Cardiac muscle cell (in vitro differentiated cells and primary cell): ENCODE results near the gene GRIK5. TPM values are rescaled to one million over a fixed set of nuclear protein-coding genes. Genes with fewer than 3 reads are reported as not detected.
A peak's percentile ranks its signal among the peaks of the same experiment; 100 is the strongest.

Source experiments
- DNase-seq, 2 donors: peaks; one replicate each; pipeline versions ENCODE4 v3.0.0 to v3.0.0-alpha.2; 2010 to 2017; ENCODE audit warnings: low read depth in 1 of 2, low spot score in 1 of 2
- H3K27ac ChIP-seq: fragments of 200-600 bp; sonication (generic); 2 replicates; pipeline ENCODE4 v1.5.1; 2016
- H3K27me3 ChIP-seq: fragments of 200-600 bp; sonication (generic); 2 replicates; pipeline ENCODE4 v1.6.0; 2016; ENCODE audit warnings: control low read depth
- H3K36me3 ChIP-seq: fragments of 200-600 bp; sonication (generic); 2 replicates; pipeline ENCODE4 v1.5.1; 2016; ENCODE audit warnings: control low read depth
- H3K4me1 ChIP-seq: fragments of 200-600 bp; sonication (generic); 2 replicates; pipeline ENCODE4 v1.8.1; 2017; ENCODE audit warnings: low read depth, mild to moderate bottlenecking, mixed run types
- H3K4me3 ChIP-seq: fragments of 200-600 bp; sonication (generic); 2 replicates; pipeline ENCODE4 v1.5.1; 2016; ENCODE audit warnings: mild to moderate bottlenecking
- H3K9me3 ChIP-seq: fragments of 200-600 bp; sonication (generic); 2 replicates; pipeline ENCODE4 v1.5.1; 2017; ENCODE audit warnings: low read depth, mild to moderate bottlenecking, control low read depth
- CTCF ChIP-seq: IDR thresholded peaks from 2 replicates; pipeline ENCODE4 v1.5.1; 2012; ENCODE audit warnings: low read depth, mild to moderate bottlenecking, low read length
- polyA plus RNA-seq: library from polyadenylated mRNA; unstranded; fragments of >200 nt; fragmentation: Nextera tagmentation; extraction: Ambion mirVana; gene quantifications from 2 replicates; pipeline ENCODE4 v1.2.1, GENCODE V29; 2016
- total RNA-seq: library from RNA; depleted of rRNA; stranded (reverse); fragments of >200 nt; gene quantifications from 2 replicates; pipeline ENCODE4 v1.2.3, GENCODE V29; 2016

GRIK5 gene
- total and polyA plus RNA-seq, 2 experiments from 2014 or later: 3.4 to 11.8 TPM

GRCh38 chr19:42078058-42078457 lies 8.1 kb upstream of the GRIK5 start:
- H3K4me3 ChIP-seq: no peak overlapping the region

DNA sequence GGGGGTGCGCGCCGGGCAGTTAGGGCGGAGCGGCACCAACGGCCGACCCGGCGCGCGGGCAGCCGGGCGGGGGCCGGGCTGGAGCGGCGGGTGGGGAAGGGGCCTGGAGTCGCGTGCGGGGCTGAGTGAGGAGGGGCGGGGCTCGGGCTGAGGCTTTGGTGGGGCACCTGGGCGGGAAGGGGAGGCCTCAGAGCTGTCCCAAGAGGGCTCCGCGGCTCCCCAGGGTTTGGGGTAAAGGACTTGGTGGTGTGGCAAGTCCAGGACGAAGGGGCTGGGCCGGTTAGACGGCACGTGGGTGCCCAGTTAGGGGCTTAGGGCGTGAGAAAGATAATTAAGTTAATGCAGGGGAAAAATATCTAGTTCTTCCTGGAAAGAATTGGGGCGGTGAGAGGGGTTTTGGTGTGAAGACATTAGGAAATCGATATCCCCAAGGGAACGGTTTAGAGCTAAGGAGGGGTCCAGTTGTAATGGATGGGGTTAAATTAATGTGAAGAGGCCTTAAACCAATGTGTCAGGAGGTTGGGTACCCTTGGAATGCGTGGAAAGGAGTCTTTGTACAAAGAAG lies 6.5 kb upstream of the GRIK5 start:
- Histone ChIP-seq H3K4me3 (peak overlapping the region; percentile 73), H3K27ac (peak overlapping the region; percentile 86), H3K36me3 (peaks cover 24% of the 10 kb centered on the region), H3K4me1 (peaks cover 5% of the 10 kb centered on the region), H3K9me3 (no peaks in the 10 kb centered on the region), H3K27me3 (no peaks in the 10 kb centered on the region)
- DNase-seq: no peak
- no peak for TF ChIP-seq CTCF

More at GRCh38 chr19:42078058-42078457, 8.1 kb upstream of the GRIK5 start:
- Histone ChIP-seq H3K27me3 (no peaks in the 10 kb centered on the region), H3K9me3 (no peaks in the 10 kb centered on the region), H3K36me3 (peaks cover 29% of the 10 kb centered on the region), H3K4me1 (peaks cover 5% of the 10 kb centered on the region), H3K27ac (no peak overlapping the region)
- no peak for TF ChIP-seq CTCF
- DNase-seq: no peak

GRCh38 chr19:42075616-42076379 lies 5.8 kb upstream of the GRIK5 start, which contains the start of gene ZNF574:
Gene ZNF574, plus strand, starts transcription at chr19:42076166. Its CDS starts 2,441 bp downstream, at chr19:42078607.
- Histone ChIP-seq H3K4me1 (peaks cover 5% of the 10 kb centered on the region), H3K36me3 (peaks cover 17% of the 10 kb centered on the region), H3K4me3 (peak within 1 kb of the TSS; percentile 73), H3K9me3 (no peaks in the 10 kb centered on the region), H3K27me3 (no peaks in the 10 kb centered on the region), H3K27ac (peak within 1 kb of the TSS; percentile 98)
- DNase-seq: peak; percentile 100
- no peak for TF ChIP-seq CTCF

DNA sequence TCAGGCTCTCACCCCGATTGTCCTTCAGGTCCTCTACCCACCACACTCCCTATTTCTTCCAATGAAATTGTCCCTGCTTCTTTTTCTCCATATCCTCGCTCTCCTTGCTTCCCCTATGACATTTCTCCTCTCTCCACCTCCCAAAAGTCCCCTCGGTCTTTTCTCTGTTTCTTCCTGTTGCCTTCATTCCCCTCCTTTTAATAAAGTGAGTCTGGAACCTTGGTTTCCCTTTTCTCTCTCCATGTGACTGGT lies 5.3 kb upstream of the GRIK5 start:
- Histone ChIP-seq H3K27me3 (no peaks in the 10 kb centered on the region), H3K4me3 (peak overlapping the region; percentile 44), H3K27ac (peak overlapping the region; percentile 98), H3K4me1 (peaks cover 8% of the 10 kb centered on the region), H3K36me3 (peaks cover 15% of the 10 kb centered on the region), H3K9me3 (no peaks in the 10 kb centered on the region)
- DNase-seq: no peak
- TF ChIP-seq CTCF: no peak

DNA sequence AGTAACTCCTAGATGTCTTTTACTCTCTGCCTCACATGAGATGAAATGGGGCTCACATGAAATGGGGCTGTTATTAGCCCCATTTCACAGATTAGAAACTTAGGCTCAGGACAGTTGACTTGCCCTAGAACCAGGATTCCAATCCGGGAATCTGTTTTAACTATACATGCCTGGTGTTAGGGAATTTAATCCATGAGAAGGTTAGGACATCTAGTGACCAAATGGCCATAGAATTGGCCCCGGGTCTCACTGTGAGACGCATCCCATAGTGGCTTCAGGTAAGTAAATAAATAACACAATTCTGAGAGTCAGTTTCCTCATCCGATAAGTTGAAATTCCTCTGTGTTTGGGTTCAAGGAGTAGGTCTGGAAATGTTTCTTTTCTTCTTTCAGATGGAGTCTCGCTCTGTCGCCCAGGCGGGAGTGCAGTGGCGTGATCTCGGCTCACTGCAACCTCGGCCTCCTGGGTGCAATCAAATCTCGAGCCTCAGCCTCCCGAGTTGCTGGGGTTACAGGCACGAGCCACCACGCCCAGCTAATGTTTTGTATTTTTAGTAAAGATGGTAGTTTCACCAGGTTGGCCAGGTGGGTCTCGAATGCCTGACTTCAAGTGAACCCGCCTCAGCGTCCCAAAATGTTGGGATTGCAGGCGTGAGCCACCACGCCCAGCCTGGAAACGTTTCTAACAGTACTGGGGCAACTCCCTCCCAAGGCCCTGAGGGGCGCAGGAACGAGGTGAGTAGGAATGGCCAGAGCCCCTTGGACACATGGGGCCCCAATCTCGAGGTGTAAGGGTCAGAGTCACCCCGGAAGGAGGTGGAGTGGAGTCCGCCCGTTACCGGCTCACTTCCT lies 4.7 kb upstream of the GRIK5 start:
- H3K9me3 ChIP-seq: no peaks in the 10 kb centered on the region
- peak overlapping the region; percentile 98 for H3K27ac ChIP-seq
- peaks cover 14% of the 10 kb centered on the region for H3K4me1 ChIP-seq
- H3K4me3 ChIP-seq: peak overlapping the region; percentile 44
- peaks cover 12% of the 10 kb centered on the region for H3K36me3 ChIP-seq
- peak in 1 of 2 donors; percentile 22 for DNase-seq
- no peaks in the 10 kb centered on the region for H3K27me3 ChIP-seq
- TF ChIP-seq CTCF: no peak
